Measurements from ENCODE around the gene NCR2.

NCR2 gene

GRCh38 chr6:41352396-41352795 lies 17.0 kb downstream of the NCR2 start:
- Histone ChIP-seq H3K4me1 (ENCODE audit: insufficient read depth, insufficient read length) (no peaks in the 10 kb centered on the region), H3K9me3 (ENCODE audit: insufficient read depth, low read length) (0 out of 2 replicates have a peak, but pooled peaks cover 4% of the 10 kb centered on the region), H3K36me3 (ENCODE audit: insufficient read depth, insufficient read length, low read length) (no peaks in the 10 kb centered on the region), H3K27me3 (ENCODE audit: insufficient read depth, insufficient read length) (peaks cover 14% of the 10 kb centered on the region), H3K4me3 (ENCODE audit: insufficient read length, low read depth) (no peak overlapping the region), H3K9ac (ENCODE audit: insufficient read length, low read depth) (no peak overlapping the region)
- DNase-seq (ENCODE audit: low read depth, low spot score), result no peak
- TF ChIP-seq SUZ12 (IDR thresholded peaks at IDR 0.05; ENCODE audit: extremely low read depth, insufficient read depth, insufficient read length) (no peak), YY1 (IDR thresholded peaks at IDR 0.05; ENCODE audit: insufficient read depth, insufficient read length) (no peak), ZNF274 (IDR thresholded peaks at IDR 0.05; ENCODE audit: low read depth, low read length) (no peak)

GRCh38 chr6:41352907-41353306 lies 17.5 kb downstream of the NCR2 start:
- H3K9ac ChIP-seq (ENCODE audit: insufficient read length, low read depth), result no peak overlapping the region
- H3K4me1 ChIP-seq (ENCODE audit: insufficient read depth, insufficient read length), result no peaks in the 10 kb centered on the region
- no peaks in the 10 kb centered on the region for H3K36me3 ChIP-seq (ENCODE audit: insufficient read depth, insufficient read length, low read length)
- no peak overlapping the region for H3K4me3 ChIP-seq (ENCODE audit: insufficient read length, low read depth)
- no peak for DNase-seq (ENCODE audit: low read depth, low spot score)
- peaks cover 14% of the 10 kb centered on the region for H3K27me3 ChIP-seq (ENCODE audit: insufficient read depth, insufficient read length)
- 0 out of 2 replicates have a peak, but pooled peaks cover 4% of the 10 kb centered on the region for H3K9me3 ChIP-seq (ENCODE audit: insufficient read depth, low read length)
- TF ChIP-seq SUZ12 (IDR thresholded peaks at IDR 0.05; ENCODE audit: extremely low read depth, insufficient read depth, insufficient read length) (no peak), ZNF274 (IDR thresholded peaks at IDR 0.05; ENCODE audit: low read depth, low read length) (no peak), YY1 (IDR thresholded peaks at IDR 0.05; ENCODE audit: insufficient read depth, insufficient read length) (no peak)

GRCh38 chr6:41353333-41353732 lies 17.9 kb downstream of the NCR2 start:
- Histone ChIP-seq H3K9ac (ENCODE audit: insufficient read length, low read depth) (no peak overlapping the region), H3K36me3 (ENCODE audit: insufficient read depth, insufficient read length, low read length) (no peaks in the 10 kb centered on the region), H3K4me3 (ENCODE audit: insufficient read length, low read depth) (no peak overlapping the region), H3K4me1 (ENCODE audit: insufficient read depth, insufficient read length) (no peaks in the 10 kb centered on the region), H3K27me3 (ENCODE audit: insufficient read depth, insufficient read length) (peaks cover 14% of the 10 kb centered on the region), H3K9me3 (ENCODE audit: insufficient read depth, low read length) (0 out of 2 replicates have a peak, but pooled peaks cover 4% of the 10 kb centered on the region)
- no peak for DNase-seq (ENCODE audit: low read depth, low spot score)
- no peak for TF ChIP-seq ZNF274 (IDR thresholded peaks at IDR 0.05; ENCODE audit: low read depth, low read length)
- TF ChIP-seq SUZ12 (IDR thresholded peaks at IDR 0.05; ENCODE audit: extremely low read depth, insufficient read depth, insufficient read length), result no peak
- no peak for TF ChIP-seq YY1 (IDR thresholded peaks at IDR 0.05; ENCODE audit: insufficient read depth, insufficient read length)

GRCh38 chr6:41355952-41356351 lies 20.5 kb downstream of the NCR2 start:
- Histone ChIP-seq H3K4me1 (ENCODE audit: insufficient read depth, insufficient read length) (no peaks in the 10 kb centered on the region), H3K9me3 (ENCODE audit: insufficient read depth, low read length) (peaks cover 11% of the 10 kb centered on the region; the same call in 1 of the 2 replicates), H3K36me3 (ENCODE audit: insufficient read depth, insufficient read length, low read length) (no peaks in the 10 kb centered on the region), H3K9ac (ENCODE audit: insufficient read length, low read depth) (no peak overlapping the region), H3K4me3 (ENCODE audit: insufficient read length, low read depth) (no peak overlapping the region), H3K27me3 (ENCODE audit: insufficient read depth, insufficient read length) (peaks cover 3% of the 10 kb centered on the region)
- TF ChIP-seq YY1 (IDR thresholded peaks at IDR 0.05; ENCODE audit: insufficient read depth, insufficient read length), result no peak
- no peak for TF ChIP-seq SUZ12 (IDR thresholded peaks at IDR 0.05; ENCODE audit: extremely low read depth, insufficient read depth, insufficient read length)
- no peak for TF ChIP-seq ZNF274 (IDR thresholded peaks at IDR 0.05; ENCODE audit: low read depth, low read length)
- no peak for DNase-seq (ENCODE audit: low read depth, low spot score)

- no peak for DNase-seq (ENCODE audit: low read depth, low spot score)
- Histone ChIP-seq H3K9me3 (ENCODE audit: insufficient read depth, low read length) (peaks cover 11% of the 10 kb centered on the region; the same call in 1 of the 2 replicates), H3K9ac (ENCODE audit: insufficient read length, low read depth) (no peak overlapping the region), H3K4me1 (ENCODE audit: insufficient read depth, insufficient read length) (no peaks in the 10 kb centered on the region), H3K4me3 (ENCODE audit: insufficient read length, low read depth) (no peak overlapping the region), H3K36me3 (ENCODE audit: insufficient read depth, insufficient read length, low read length) (no peaks in the 10 kb centered on the region), H3K27me3 (ENCODE audit: insufficient read depth, insufficient read length) (no peaks in the 10 kb centered on the region)
- no peak for TF ChIP-seq SUZ12 (IDR thresholded peaks at IDR 0.05; ENCODE audit: extremely low read depth, insufficient read depth, insufficient read length)
- no peak for TF ChIP-seq YY1 (IDR thresholded peaks at IDR 0.05; ENCODE audit: insufficient read depth, insufficient read length)
- no peak for TF ChIP-seq ZNF274 (IDR thresholded peaks at IDR 0.05; ENCODE audit: low read depth, low read length)
Measured at GRCh38 chr6:41356825-41357224, 21.4 kb downstream of the NCR2 start.

- TF ChIP-seq SUZ12 (IDR thresholded peaks at IDR 0.05; ENCODE audit: extremely low read depth, insufficient read depth, insufficient read length) (no peak), ZNF274 (IDR thresholded peaks at IDR 0.05; ENCODE audit: low read depth, low read length) (no peak), YY1 (IDR thresholded peaks at IDR 0.05; ENCODE audit: insufficient read depth, insufficient read length) (no peak)
- DNase-seq (ENCODE audit: low read depth, low spot score), result no peak
- Histone ChIP-seq H3K27me3 (ENCODE audit: insufficient read depth, insufficient read length) (no peaks in the 10 kb centered on the region), H3K9me3 (ENCODE audit: insufficient read depth, low read length) (peaks cover 11% of the 10 kb centered on the region; the same call in 1 of the 2 replicates), H3K4me3 (ENCODE audit: insufficient read length, low read depth) (no peak overlapping the region), H3K9ac (ENCODE audit: insufficient read length, low read depth) (no peak overlapping the region), H3K36me3 (ENCODE audit: insufficient read depth, insufficient read length, low read length) (no peaks in the 10 kb centered on the region), H3K4me1 (ENCODE audit: insufficient read depth, insufficient read length) (no peaks in the 10 kb centered on the region)
Measured at GRCh38 chr6:41358503-41358902, 23.1 kb downstream of the NCR2 start.

GRCh38 chr6:41359617-41360313 lies 24.4 kb downstream of the NCR2 start:
- TF ChIP-seq SUZ12 (IDR thresholded peaks at IDR 0.05; ENCODE audit: extremely low read depth, insufficient read depth, insufficient read length) (no peak), ZNF274 (IDR thresholded peaks at IDR 0.05; ENCODE audit: low read depth, low read length) (no peak), YY1 (IDR thresholded peaks at IDR 0.05; ENCODE audit: insufficient read depth, insufficient read length) (no peak)
- no peaks in the 10 kb centered on the region for H3K36me3 ChIP-seq (ENCODE audit: insufficient read depth, insufficient read length, low read length)
- H3K27me3 ChIP-seq (ENCODE audit: insufficient read depth, insufficient read length), result no peaks in the 10 kb centered on the region
- no peak for DNase-seq (ENCODE audit: low read depth, low spot score)
- H3K4me1 ChIP-seq (ENCODE audit: insufficient read depth, insufficient read length), result no peaks in the 10 kb centered on the region
- peaks cover 11% of the 10 kb centered on the region; the same call in 1 of the 2 replicates for H3K9me3 ChIP-seq (ENCODE audit: insufficient read depth, low read length)
- H3K4me3 ChIP-seq (ENCODE audit: insufficient read length, low read depth), result no peak overlapping the region
- H3K9ac ChIP-seq (ENCODE audit: insufficient read length, low read depth), result no peak overlapping the region

Measured in NT2/D1 (cell line).